ENCODE results near the gene CLDN9. TPM values are rescaled to one million over a fixed set of nuclear protein-coding genes. Genes with fewer than 3 reads are reported as not detected.

The CLDN9 gene
- total and polyA plus RNA-seq, 2 donors (not counting 1 experiment from before 2014, with no cell fraction given) = 0.04 TPM; not detected in 1

DNA sequence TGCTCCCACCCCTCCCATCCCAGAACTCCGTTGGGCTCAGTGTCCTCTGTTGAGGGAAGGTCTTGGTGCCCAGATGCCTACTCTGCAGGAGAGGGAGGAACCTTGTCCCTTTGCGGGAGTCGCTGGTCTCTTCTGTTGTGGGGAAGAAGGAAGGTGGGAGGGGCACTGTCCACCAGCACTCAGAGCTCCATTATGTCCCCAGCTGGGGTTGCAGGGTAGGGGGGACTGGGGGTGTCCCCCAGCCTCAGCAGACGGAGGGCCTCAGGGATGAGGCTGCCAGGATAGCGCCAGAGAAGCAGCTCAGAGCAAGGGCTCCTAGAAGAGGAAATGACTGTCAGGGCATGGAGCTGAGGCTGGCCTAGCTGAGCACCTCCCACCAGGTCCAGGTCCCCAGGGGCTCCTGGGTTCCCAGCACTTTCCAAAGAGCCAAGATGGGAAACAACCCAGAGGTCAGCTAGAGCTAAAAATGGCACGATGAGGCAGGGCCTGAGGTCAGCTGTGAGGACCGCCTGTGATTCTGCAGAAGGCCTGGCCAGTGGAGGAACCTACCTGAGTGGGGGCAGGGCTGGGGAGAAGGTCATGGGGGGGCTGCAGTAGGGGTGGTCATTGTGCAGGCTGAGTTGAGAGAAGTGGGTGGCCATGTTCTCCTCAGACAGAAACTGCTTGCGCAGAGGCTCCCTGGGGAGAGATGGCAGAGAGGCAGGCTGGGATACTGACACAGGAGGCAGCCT, 10.1 kb downstream of the CLDN9 start:
- Mint-ChIP-seq H3K4me1 (peaks cover 44% of the 10 kb centered on the region), H3K27me3 (no peaks in the 10 kb centered on the region), H3K9me3 (ENCODE audit: insufficient read depth) (no peaks in the 10 kb centered on the region), H3K27ac (peak overlapping the region; percentile 99), H3K4me3 (peak overlapping the region; percentile 97)
- Histone ChIP-seq H3K79me2 (ENCODE audit: control insufficient read depth, insufficient read depth, low read length) (peaks cover 15% of the 10 kb centered on the region), H4K20me1 (ENCODE audit: control insufficient read depth, insufficient read depth, low read length, poor library complexity, severe bottlenecking) (peaks cover 26% of the 10 kb centered on the region), H3K27ac (ENCODE audit: low read length in 2 of 2) (no peak overlapping the region), H3K4me1 (ENCODE audit: control insufficient read depth in 2 of 2, insufficient read depth in 2 of 2, low read length in 2 of 2) (peaks cover 39 to 57% of the 10 kb centered on the region in 2 donors), H3K9me3 (ENCODE audit: control extremely low read depth in 1 of 3, control insufficient read depth in 2 of 3, insufficient read depth in 1 of 3, low read length in 2 of 3) (no peaks in the 10 kb centered on the region), H2AFZ (ENCODE audit: insufficient read depth, low read depth, low read length, poor library complexity, severe bottlenecking) (peak overlapping the region; percentile 90), H3K27me3 (replicated peaks in 1 of 4; ENCODE audit: control extremely low read depth in 1 of 4, control insufficient read depth in 3 of 4, insufficient read depth in 4 of 4, low read length in 3 of 4) (peaks cover 0 to 9% (median 3%) of the 10 kb centered on the region in 4 experiments), H3K9ac (ENCODE audit: low read length) (no peak overlapping the region), H3K4me2 (replicated peaks; ENCODE audit: low read depth, low read length, poor library complexity, severe bottlenecking) (peak overlapping the region; percentile 90), H3K36me3 (replicated peaks in 1 of 2; ENCODE audit: control extremely low read depth in 1 of 2, control insufficient read depth in 1 of 2, extremely low read depth in 1 of 2, insufficient read depth in 2 of 2, low read length in 1 of 2) (peaks cover 0 to 18% of the 10 kb centered on the region in 2 experiments), H3K4me3 (ENCODE audit: control extremely low read depth in 1 of 5, extremely low read depth in 1 of 5, insufficient read depth in 1 of 5, low read depth in 2 of 5, low read length in 4 of 5) (no peak overlapping the region)
- WGBS (ENCODE audit: insufficient coverage) = 70% methylated on average over 7 of the region's 8 CpGs
- ATAC-seq (ENCODE audit: low read depth) (no peak), DNase-seq (no peak)
- intact Hi-C loops (cut with micrococcal nuclease) = loop anchor here (5.0 to 10.0 kb wide), 6 partner anchors 56 to 1718 kb away; partner anchors contain the start of genes PAQR4, SRRM2, UBE2I and ZNF174
- CTCF ChIA-PET = interaction anchor here (0.8 to 6.9 kb wide), 5 partner anchors 10 to 35 kb away, joined by 3 to 61 read pairs (median 8); no protein-coding TSS in a partner anchor
- no peak for TF ChIP-seq CTCF (IDR thresholded peaks at IDR 0.05)
- TF ChIP-seq EZH2 (IDR thresholded peaks at IDR 0.05; ENCODE audit: borderline replicate concordance, insufficient read depth, low read depth, low read length, poor library complexity, severe bottlenecking) = no peak
- POLR2A ChIA-PET = interaction anchor here (0.6 to 2.1 kb wide), 2 partner anchors 10 to 19 kb away, joined by 3 to 9 read pairs; no protein-coding TSS in a partner anchor

DNA sequence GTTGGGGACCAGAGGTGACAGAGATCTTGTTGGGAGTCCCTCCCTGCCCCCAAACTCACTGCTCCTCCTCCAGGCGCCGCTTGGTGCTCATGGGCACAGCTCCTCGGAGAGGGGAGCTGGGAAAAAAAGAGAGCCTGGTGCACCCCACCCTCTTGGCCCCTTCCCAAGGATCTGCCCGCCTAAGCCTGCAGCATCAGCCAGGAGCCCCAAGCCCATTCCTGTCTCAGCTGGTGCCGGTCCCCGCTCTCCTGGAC, 10.6 kb downstream of the CLDN9 start:
- peaks cover 39 to 55% of the 10 kb centered on the region in 2 donors for H3K4me1 ChIP-seq (ENCODE audit: control insufficient read depth in 2 of 2, insufficient read depth in 2 of 2, low read length in 2 of 2)
- intact Hi-C loops (cut with micrococcal nuclease) = loop anchor here (5.0 to 10.0 kb wide), 6 partner anchors 56 to 1719 kb away; partner anchors contain the start of genes PAQR4, SRRM2, UBE2I and ZNF174

More for the DNA sequence above, 10.6 kb downstream of the CLDN9 start:
- Histone ChIP-seq H3K27ac (ENCODE audit: low read length in 2 of 2) (peak overlapping the region; percentile 5 to 94), H3K9me3 (ENCODE audit: control extremely low read depth in 1 of 3, control insufficient read depth in 2 of 3, insufficient read depth in 1 of 3, low read length in 2 of 3) (no peaks in the 10 kb centered on the region), H3K27me3 (replicated peaks in 1 of 4; ENCODE audit: control extremely low read depth in 1 of 4, control insufficient read depth in 3 of 4, insufficient read depth in 4 of 4, low read length in 3 of 4) (peaks cover 0 to 4% (median under 1%) of the 10 kb centered on the region in 4 experiments), H3K9ac (ENCODE audit: low read length) (peak overlapping the region; percentile 90), H3K4me2 (replicated peaks; ENCODE audit: low read depth, low read length, poor library complexity, severe bottlenecking) (peak overlapping the region; percentile 90), H2AFZ (ENCODE audit: insufficient read depth, low read depth, low read length, poor library complexity, severe bottlenecking) (peak overlapping the region; percentile 90), H3K4me3 (ENCODE audit: control extremely low read depth in 1 of 5, extremely low read depth in 1 of 5, insufficient read depth in 1 of 5, low read depth in 2 of 5, low read length in 4 of 5) (peak overlapping the region in 4 of 5 experiments; percentile 63 to 79 (median 72)), H3K79me2 (ENCODE audit: control insufficient read depth, insufficient read depth, low read length) (peaks cover 15% of the 10 kb centered on the region), H4K20me1 (ENCODE audit: control insufficient read depth, insufficient read depth, low read length, poor library complexity, severe bottlenecking) (peaks cover 28% of the 10 kb centered on the region), H3K36me3 (replicated peaks in 1 of 2; ENCODE audit: control extremely low read depth in 1 of 2, control insufficient read depth in 1 of 2, extremely low read depth in 1 of 2, insufficient read depth in 2 of 2, low read length in 1 of 2) (peaks cover 0 to 18% of the 10 kb centered on the region in 2 experiments)
- TF ChIP-seq EZH2 (IDR thresholded peaks at IDR 0.05; ENCODE audit: borderline replicate concordance, insufficient read depth, low read depth, low read length, poor library complexity, severe bottlenecking) = no peak
- TF ChIP-seq CTCF (IDR thresholded peaks at IDR 0.05) = no peak
- DNase-seq = no peak
- WGBS (ENCODE audit: insufficient coverage) = 22% methylated on average over 3 of the region's 6 CpGs
- ATAC-seq (ENCODE audit: low read depth) = no peak
- Mint-ChIP-seq H3K27ac (peak overlapping the region; percentile 99), H3K9me3 (ENCODE audit: insufficient read depth) (no peaks in the 10 kb centered on the region), H3K4me1 (peaks cover 44% of the 10 kb centered on the region), H3K4me3 (peak overlapping the region; percentile 97), H3K27me3 (no peaks in the 10 kb centered on the region)
- CTCF ChIA-PET = interaction anchor here (2.0 to 6.9 kb wide), 4 partner anchors 10 to 35 kb away, joined by 6 to 61 read pairs (median 18); no protein-coding TSS in a partner anchor
- POLR2A ChIA-PET = interaction anchor here (0.6 to 2.1 kb wide), 2 partner anchors 10 to 20 kb away, joined by 3 to 9 read pairs; no protein-coding TSS in a partner anchor
